Adipose tissue (tissue), 3 donors: Measurements from ENCODE around the gene CNEP1R1. TPM values are rescaled to one million over a fixed set of nuclear protein-coding genes. Genes with fewer than 3 reads are reported as not detected.

Experiments used
- H3K27ac ChIP-seq: one replicate; pipeline ENCODE4 v1.5.1; 2013; ENCODE audit warnings: low read depth, low read length
- WGBS, 3 donors: extraction: QIAGEN DNeasy Blood & Tissue Kit; methylation state at CpG; one replicate each; pipeline ENCODE4 v1.1.7; 2013; 5-methylcytosine and 5-hydroxymethylcytosine counted together
- polyA plus RNA-seq, 3 donors: library from polyadenylated mRNA; stranded (reverse); fragments of 200-250 nt; gene quantifications; one replicate each; pipeline ENCODE4 v1.2.3, GENCODE V29; 2013
- donor health status: healthy with polysubstance abuse.
- donor health status: Bipolar disorder and iron deficiency.
- donor health status: healthy.

The CNEP1R1 gene
- polyA plus RNA-seq, 3 donors, result 3.5 to 14.2 (median 7.0) TPM

DNA sequence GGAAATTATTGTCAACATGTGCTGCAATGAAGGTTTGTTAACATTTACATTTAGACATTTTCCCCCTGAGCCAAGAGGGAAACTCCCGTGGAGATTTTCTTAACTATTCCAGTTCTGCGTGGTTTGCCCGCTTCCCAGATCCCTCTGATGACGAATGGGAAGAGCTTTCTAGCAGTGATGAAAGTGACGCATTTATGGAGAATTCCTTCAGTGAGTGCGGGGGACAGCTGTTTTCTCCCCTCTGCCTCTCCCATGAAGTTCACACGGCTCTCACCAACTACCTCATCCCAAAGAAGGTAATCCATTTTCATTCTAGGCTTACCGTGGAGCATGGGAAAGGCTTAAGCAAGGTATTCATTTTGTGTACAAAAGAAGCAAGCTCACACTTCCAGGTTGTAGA, 59.0 kb downstream of the CNEP1R1 start:
- H3K27ac ChIP-seq, result no peak overlapping the region
- WGBS, 3 donors, result 76 to 86% (median 79%) methylated on average over 8 of the region's 8 CpGs

GRCh38 chr16:50086176-50086575, 61.2 kb downstream of the CNEP1R1 start:
- H3K27ac ChIP-seq, result no peak overlapping the region
- 88 to 97% (median 92%) methylated on average over 6 of the region's 6 CpGs for WGBS, 3 donors

Other genes with a start within 250 kb of the CNEP1R1 start
- gene ZNF423, start 169.1 kb upstream of the CNEP1R1 start, polyA plus RNA-seq, result 10 to 100 TPM in 1 of 3 donors, 1 to 10 TPM in 2; 1.9 to 15.4 (median 8.7) TPM
- 1 to 10 TPM; 3.8 to 8.0 (median 5.4) TPM for gene HEATR3, start 40.7 kb downstream of the CNEP1R1 start, polyA plus RNA-seq
- gene TENT4B, start 128.1 kb downstream of the CNEP1R1 start, polyA plus RNA-seq, result 1 to 10 TPM; 2.5 to 3.4 (median 3.3) TPM
- 10 to 100 TPM in 1 of 3 donors, 1 to 10 TPM in 2; 3.5 to 10.9 (median 5.3) TPM for gene ADCY7, start 241.3 kb downstream of the CNEP1R1 start, polyA plus RNA-seq